Hepatocyte (in vitro differentiated cells): ENCODE results near the gene A3GALT2.

Source experiments
- EZH2 ChIP-seq: fragments of 200-600 bp; sonication (generic); IDR thresholded peaks from 2 replicates; pipeline ENCODE4 v1.6.1; 2016; ENCODE audit warnings: antibody characterized with exemption, mild to moderate bottlenecking, borderline replicate concordance
- EZH2phosphoT487 ChIP-seq: fragments of 200-600 bp; sonication (generic); IDR thresholded peaks from one replicate; pipeline ENCODE4 v1.6.1; 2018; ENCODE audit warnings: antibody characterized with exemption, mild to moderate bottlenecking, low read depth, moderate library complexity; ENCODE audit not compliant: unreplicated experiment, severe bottlenecking
- TF ChIP-seq, protein P1 (sequence below): fragments of 200-600 bp; sonication (generic); IDR thresholded peaks from 2 replicates; pipeline ENCODE4 v1.5.1; 2016; ENCODE audit warnings: antibody characterized with exemption, mild to moderate bottlenecking; ENCODE audit not compliant: poor library complexity

DNA sequence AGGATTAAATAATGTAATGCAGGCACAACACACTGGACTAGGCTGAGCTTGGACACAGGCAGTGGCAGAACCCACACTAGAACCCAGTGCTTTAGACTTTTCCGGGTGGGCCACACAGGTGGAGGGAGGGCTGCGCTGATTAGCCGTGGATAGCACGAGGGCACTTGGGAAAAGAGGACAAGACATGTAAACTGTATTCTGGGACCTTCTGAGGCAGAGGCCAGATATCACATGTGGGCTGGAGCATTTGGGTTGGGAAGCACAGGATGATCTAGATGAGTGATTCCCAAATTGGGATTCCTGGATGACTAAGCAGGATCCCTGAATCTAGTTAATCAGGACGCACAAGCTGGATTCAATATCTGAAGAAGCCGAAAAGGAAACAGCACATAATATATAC lies 20.3 kb upstream of the A3GALT2 start:
- TF ChIP-seq, protein P1, sequence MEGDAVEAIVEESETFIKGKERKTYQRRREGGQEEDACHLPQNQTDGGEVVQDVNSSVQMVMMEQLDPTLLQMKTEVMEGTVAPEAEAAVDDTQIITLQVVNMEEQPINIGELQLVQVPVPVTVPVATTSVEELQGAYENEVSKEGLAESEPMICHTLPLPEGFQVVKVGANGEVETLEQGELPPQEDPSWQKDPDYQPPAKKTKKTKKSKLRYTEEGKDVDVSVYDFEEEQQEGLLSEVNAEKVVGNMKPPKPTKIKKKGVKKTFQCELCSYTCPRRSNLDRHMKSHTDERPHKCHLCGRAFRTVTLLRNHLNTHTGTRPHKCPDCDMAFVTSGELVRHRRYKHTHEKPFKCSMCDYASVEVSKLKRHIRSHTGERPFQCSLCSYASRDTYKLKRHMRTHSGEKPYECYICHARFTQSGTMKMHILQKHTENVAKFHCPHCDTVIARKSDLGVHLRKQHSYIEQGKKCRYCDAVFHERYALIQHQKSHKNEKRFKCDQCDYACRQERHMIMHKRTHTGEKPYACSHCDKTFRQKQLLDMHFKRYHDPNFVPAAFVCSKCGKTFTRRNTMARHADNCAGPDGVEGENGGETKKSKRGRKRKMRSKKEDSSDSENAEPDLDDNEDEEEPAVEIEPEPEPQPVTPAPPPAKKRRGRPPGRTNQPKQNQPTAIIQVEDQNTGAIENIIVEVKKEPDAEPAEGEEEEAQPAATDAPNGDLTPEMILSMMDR = no peak
- TF ChIP-seq EZH2 (no peak), EZH2phosphoT487 (no peak)
